ENCODE results near the gene SPATA45. TPM values are rescaled to one million over a fixed set of nuclear protein-coding genes. Genes with fewer than 3 reads are reported as not detected.

Gene SPATA45
- total RNA-seq, 1 experiment from 2014 or later = not detected

- Histone ChIP-seq H3K9ac (ENCODE audit: low read length) (no peak overlapping the region), H3K9me2 (replicated peaks; ENCODE audit: low read length) (no peaks in the 10 kb centered on the region), H3K4me3 (ENCODE audit: low read length) (no peak overlapping the region), H3K36me3 (ENCODE audit: low read depth, low read length) (no peaks in the 10 kb centered on the region), H3K4me2 (ENCODE audit: low read length) (no peak overlapping the region), H3K79me2 (ENCODE audit: low read length) (no peaks in the 10 kb centered on the region), H4K20me1 (ENCODE audit: low read length) (no peaks in the 10 kb centered on the region), H3K27me3 (ENCODE audit: low read length) (no peaks in the 10 kb centered on the region), H3K9me3 (ENCODE audit: low read length) (peaks cover 14% of the 10 kb centered on the region; the same call in 1 of the 2 replicates), H2AFZ (ENCODE audit: low read length) (no peak overlapping the region), H3F3A (ENCODE audit: low read length, unreplicated experiment) (no peaks in the 10 kb centered on the region), H3K27ac (ENCODE audit: low read length) (no peak overlapping the region), H3K4me1 (ENCODE audit: insufficient read depth, low read length) (no peaks in the 10 kb centered on the region)
- no TSS peak for BruUV-seq (replicated peaks)
- POLR2A ChIA-PET (ENCODE audit: unreplicated experiment) = no interaction called here
- CTCF ChIA-PET = no interaction called here
- no peak for ATAC-seq
- TF ChIP-seq EZH2 (IDR thresholded peaks at IDR 0.05; ENCODE audit: low read length, unreplicated experiment) (no peak), EZH2phosphoT487 (IDR thresholded peaks at IDR 0.05; ENCODE audit: borderline replicate concordance, low read length) (no peak)
- TF ChIP-seq, protein P1, sequence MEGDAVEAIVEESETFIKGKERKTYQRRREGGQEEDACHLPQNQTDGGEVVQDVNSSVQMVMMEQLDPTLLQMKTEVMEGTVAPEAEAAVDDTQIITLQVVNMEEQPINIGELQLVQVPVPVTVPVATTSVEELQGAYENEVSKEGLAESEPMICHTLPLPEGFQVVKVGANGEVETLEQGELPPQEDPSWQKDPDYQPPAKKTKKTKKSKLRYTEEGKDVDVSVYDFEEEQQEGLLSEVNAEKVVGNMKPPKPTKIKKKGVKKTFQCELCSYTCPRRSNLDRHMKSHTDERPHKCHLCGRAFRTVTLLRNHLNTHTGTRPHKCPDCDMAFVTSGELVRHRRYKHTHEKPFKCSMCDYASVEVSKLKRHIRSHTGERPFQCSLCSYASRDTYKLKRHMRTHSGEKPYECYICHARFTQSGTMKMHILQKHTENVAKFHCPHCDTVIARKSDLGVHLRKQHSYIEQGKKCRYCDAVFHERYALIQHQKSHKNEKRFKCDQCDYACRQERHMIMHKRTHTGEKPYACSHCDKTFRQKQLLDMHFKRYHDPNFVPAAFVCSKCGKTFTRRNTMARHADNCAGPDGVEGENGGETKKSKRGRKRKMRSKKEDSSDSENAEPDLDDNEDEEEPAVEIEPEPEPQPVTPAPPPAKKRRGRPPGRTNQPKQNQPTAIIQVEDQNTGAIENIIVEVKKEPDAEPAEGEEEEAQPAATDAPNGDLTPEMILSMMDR (conservative IDR thresholded peaks at IDR 0.05; ENCODE audit: low read depth, low read length) = no peak
- DNase-seq = no peak
- intact Hi-C loops (cut with micrococcal nuclease) = no loop called here
Observed at GRCh38 chr1:212828395-212828794, 19.1 kb downstream of the SPATA45 start.

GRCh38 chr1:212827831-212828278, 19.6 kb downstream of the SPATA45 start:
- TF ChIP-seq, protein P1 (conservative IDR thresholded peaks at IDR 0.05; ENCODE audit: low read depth, low read length) = no peak
- no peak for TF ChIP-seq EZH2phosphoT487 (IDR thresholded peaks at IDR 0.05; ENCODE audit: borderline replicate concordance, low read length)
- TF ChIP-seq EZH2 (IDR thresholded peaks at IDR 0.05; ENCODE audit: low read length, unreplicated experiment) = no peak
- no peak overlapping the region for H3K4me2 ChIP-seq (ENCODE audit: low read length)
- no peaks in the 10 kb centered on the region for H4K20me1 ChIP-seq (ENCODE audit: low read length)
- no peaks in the 10 kb centered on the region for H3K27me3 ChIP-seq (ENCODE audit: low read length)
- BruUV-seq (replicated peaks) = no TSS peak
- ChIA-PET POLR2A (ENCODE audit: unreplicated experiment) (no interaction called here), CTCF (no interaction called here)
- H3K9me3 ChIP-seq (ENCODE audit: low read length) = peaks cover 14% of the 10 kb centered on the region; the same call in 1 of the 2 replicates
- no peaks in the 10 kb centered on the region for H3K36me3 ChIP-seq (ENCODE audit: low read depth, low read length)
- H3K9ac ChIP-seq (ENCODE audit: low read length) = no peak overlapping the region
- no peaks in the 10 kb centered on the region for H3K79me2 ChIP-seq (ENCODE audit: low read length)
- no peak for DNase-seq
- no peak for ATAC-seq
- intact Hi-C loops (cut with micrococcal nuclease) = no loop called here
- H3K27ac ChIP-seq (ENCODE audit: low read length) = no peak overlapping the region
- no peaks in the 10 kb centered on the region for H3K4me1 ChIP-seq (ENCODE audit: insufficient read depth, low read length)
- no peak overlapping the region for H2AFZ ChIP-seq (ENCODE audit: low read length)
- no peaks in the 10 kb centered on the region for H3F3A ChIP-seq (ENCODE audit: low read length, unreplicated experiment)
- H3K4me3 ChIP-seq (ENCODE audit: low read length) = no peak overlapping the region
- no peaks in the 10 kb centered on the region for H3K9me2 ChIP-seq (replicated peaks; ENCODE audit: low read length)

- Histone ChIP-seq H2AFZ (ENCODE audit: low read length) (no peak overlapping the region), H3K36me3 (ENCODE audit: low read depth, low read length) (no peaks in the 10 kb centered on the region), H3K27ac (ENCODE audit: low read length) (no peak overlapping the region), H4K20me1 (ENCODE audit: low read length) (no peaks in the 10 kb centered on the region), H3K9ac (ENCODE audit: low read length) (no peak overlapping the region), H3K9me2 (replicated peaks; ENCODE audit: low read length) (no peaks in the 10 kb centered on the region), H3K9me3 (ENCODE audit: low read length) (peaks cover 14% of the 10 kb centered on the region; the same call in 1 of the 2 replicates), H3K4me2 (ENCODE audit: low read length) (no peak overlapping the region), H3K4me1 (ENCODE audit: insufficient read depth, low read length) (no peaks in the 10 kb centered on the region), H3F3A (ENCODE audit: low read length, unreplicated experiment) (no peaks in the 10 kb centered on the region), H3K4me3 (ENCODE audit: low read length) (no peak overlapping the region), H3K79me2 (ENCODE audit: low read length) (no peaks in the 10 kb centered on the region), H3K27me3 (ENCODE audit: low read length) (no peaks in the 10 kb centered on the region)
- ChIA-PET POLR2A (ENCODE audit: unreplicated experiment) (no interaction called here), CTCF (no interaction called here)
- no TSS peak for BruUV-seq (replicated peaks)
- TF ChIP-seq, protein P1 (conservative IDR thresholded peaks at IDR 0.05; ENCODE audit: low read depth, low read length) = no peak
- TF ChIP-seq EZH2 (IDR thresholded peaks at IDR 0.05; ENCODE audit: low read length, unreplicated experiment) (no peak), EZH2phosphoT487 (IDR thresholded peaks at IDR 0.05; ENCODE audit: borderline replicate concordance, low read length) (no peak)
- intact Hi-C loops (cut with micrococcal nuclease) = no loop called here
- ATAC-seq = no peak
- no peak for DNase-seq
Observed at GRCh38 chr1:212827171-212827776, 20.2 kb downstream of the SPATA45 start.
